HPDE6-E6E7 (cell line): ENCODE measurements around the gene CIAO2B.

ENCODE experiments used
- DNase-seq: peaks from one replicate; pipeline ENCODE4 v3.0.0; 2011; ENCODE audit warnings: missing footprints; ENCODE audit errors: extremely low spot score

CIAO2B gene

DNA sequence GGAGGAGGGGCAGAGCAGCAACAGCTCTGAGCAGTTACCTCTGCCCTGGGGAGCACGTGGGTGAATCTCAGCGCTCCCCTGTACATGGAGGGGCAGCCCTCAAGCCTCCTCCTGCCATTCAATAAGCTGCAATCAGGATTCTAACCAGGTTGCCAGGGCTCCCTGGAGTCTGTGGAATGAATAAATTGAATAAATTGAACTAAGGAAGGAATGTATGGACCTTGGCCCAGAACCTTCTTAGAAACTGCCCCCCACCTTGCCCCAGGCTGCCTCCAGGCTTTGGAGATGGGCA is 14.0 kb downstream of the CIAO2B start:
- DNase-seq: no peak

GRCh38 chr16:66919569-66920298 is 14.5 kb downstream of the CIAO2B start:
- no peak for DNase-seq

DNA sequence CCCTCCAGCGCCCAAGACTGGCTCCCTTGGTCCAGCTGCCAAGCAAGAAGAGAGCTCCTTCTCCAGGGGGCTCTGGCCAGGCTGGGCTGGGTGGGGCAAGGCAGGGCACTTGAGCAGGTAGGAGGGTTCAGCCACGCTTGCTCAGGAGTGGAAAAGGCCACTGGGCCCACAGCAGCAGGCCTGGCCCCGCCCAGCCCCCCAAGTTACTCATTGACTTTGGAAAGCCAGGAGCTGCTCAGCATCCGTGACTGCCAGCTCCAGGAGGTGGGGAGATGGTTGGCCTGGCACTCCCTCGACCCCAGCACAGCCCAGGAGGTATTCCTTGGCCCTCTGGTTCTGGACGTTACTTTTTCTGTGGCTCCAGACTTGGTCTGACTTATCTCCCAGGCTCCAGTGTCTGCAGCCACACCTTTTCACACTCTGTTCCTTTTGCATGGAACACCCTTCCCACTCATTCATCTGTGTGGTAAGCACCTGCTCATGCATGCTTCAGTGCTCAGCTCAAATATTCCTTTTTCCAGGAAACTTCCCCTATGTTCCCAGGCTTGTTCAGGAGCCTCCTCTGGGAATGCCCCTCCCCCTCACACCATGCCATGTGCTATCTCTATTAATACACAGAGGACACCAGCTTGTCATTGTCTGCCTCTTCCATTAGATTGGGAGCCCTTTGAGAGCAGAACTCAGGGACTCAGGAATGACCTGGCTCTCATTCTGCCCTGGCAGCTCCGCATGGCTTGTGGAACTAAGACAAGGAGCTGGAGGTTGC is 15.2 kb downstream of the CIAO2B start, which contains the start of gene CDH16:
TSS of gene CDH16 (minus strand) at position 83 of the 766 bp plus-strand sequence. CDS start 820 bp downstream, outside the sequence.
- DNase-seq: no peak

DNA sequence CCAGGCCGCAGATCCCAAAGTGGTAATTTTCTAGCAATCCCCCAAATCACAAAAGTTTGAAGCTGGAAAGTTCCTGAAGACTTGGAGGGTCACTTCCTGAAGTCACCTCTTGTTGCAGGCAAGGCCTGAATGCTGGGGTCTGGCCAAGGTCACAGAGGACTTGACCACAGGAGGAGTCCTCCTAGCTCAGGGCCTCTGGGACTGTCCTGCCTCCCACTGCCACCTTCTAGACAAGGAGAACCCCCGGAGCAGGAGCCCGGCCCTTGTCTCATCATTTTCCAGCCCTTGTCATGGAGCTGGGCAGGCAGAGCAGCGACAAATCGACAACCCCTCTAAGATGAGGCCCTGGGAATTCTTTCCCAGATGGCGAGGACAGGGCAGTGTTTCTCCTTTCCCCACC is 15.8 kb downstream of the CIAO2B start:
- no peak for DNase-seq

DNA sequence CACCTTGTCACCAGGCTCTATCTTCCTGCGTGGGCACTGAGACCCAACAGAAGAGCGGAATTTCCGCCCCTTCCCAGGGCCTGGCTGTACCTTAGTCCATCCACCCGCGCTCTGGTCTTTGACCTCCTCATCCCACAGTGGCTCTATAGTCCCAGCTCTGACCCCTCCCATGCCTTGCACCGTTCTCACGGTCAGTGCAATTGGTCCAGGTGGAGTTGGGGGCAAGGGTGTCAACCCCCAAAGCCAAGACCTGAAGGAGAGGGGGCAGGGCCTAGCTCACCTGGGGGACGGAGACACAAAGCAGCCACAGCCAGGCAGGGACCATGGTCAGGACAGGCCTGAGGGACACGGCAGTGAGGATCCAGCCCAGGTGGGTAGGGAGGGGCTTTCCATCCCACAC is 16.5 kb downstream of the CIAO2B start:
- DNase-seq: no peak

GRCh38 chr16:66916518-66916917 is 17.7 kb downstream of the CIAO2B start:
- no peak for DNase-seq

DNA sequence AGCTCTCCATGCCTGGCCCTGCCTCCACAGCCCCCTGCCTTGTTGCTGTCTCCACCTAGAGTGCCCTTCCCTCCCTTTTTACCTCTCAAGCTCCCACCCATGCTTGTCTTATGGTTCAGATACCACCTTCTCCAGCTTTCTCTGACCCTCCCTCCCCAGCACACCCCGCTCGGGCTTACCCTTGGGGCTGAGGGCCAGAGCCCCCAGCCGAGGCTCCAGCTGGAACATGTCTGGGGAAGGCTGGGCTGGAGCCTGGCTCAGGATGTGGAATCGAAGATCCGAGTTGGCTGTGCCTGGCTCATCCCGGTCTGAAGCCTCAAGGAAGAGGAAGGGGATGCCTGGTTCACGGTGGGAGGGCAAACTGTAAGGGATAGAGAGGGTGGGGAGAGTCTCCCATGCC is 19.2 kb downstream of the CIAO2B start:
- DNase-seq: no peak

DNA sequence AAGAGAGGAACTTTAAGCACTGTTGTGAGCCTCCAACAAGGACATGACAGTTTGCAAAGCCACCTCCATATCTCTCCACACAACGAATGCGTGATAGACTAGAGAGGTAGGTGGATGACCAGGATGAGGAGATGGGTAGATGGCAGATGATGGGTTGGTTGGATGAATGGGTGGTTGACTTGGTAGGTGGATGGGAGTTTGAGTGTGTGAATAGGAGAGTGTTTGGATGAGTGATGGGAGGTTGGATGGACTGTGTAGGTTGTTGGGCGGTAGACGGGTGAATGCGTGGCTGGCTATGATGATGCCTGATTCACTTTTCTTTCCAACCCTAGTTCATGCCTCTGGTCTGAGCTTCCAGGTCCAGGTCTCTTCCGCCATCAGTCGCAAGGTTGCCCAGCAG is 19.7 kb downstream of the CIAO2B start:
- DNase-seq: no peak

- DNase-seq: no peak
These were observed 20.5 kb downstream of the CIAO2B start for GRCh38 chr16:66913711-66914110.

DNA sequence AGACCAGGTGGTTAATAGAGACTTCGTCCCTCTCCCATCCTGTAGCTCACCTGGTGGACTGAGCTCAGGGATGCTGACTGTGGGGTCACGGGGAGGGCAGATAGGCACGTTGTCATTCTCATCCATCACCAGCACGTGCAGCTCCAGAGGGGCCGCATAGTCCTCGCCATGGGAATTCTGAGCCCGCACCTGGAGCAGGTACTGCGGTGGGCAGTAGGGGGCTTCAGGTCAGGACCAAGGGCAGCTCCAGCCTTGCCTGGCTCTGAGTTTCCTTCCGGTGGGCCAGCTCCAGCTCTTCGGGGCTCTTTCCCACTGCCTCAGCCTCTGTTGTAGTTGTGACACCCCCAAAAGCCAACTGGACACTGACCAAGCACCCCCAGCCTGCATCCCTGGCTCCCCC is 21.1 kb downstream of the CIAO2B start:
- DNase-seq: no peak

- DNase-seq: no peak
These were observed 22.4 kb downstream of the CIAO2B start for GRCh38 chr16:66911801-66912200.

DNA sequence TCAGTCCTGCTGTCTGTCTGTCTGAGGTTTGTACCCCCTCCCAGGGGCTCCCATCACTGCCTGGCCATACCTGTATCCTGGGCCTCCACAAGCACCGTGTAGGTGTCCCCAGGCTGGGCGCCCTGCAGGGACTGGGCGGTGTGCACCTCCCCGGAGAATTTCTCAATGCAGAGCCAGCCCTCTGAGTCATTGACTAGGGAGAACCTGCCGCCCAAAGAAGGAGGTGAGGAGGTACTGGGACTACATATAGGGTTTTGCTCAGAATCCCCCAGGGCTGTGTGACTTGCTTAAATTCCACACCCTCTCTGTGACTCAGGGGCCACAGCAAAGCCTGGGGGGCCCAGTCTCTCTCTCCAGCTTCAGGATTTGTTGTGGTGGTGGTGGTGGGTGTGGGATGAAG is 23.1 kb downstream of the CIAO2B start:
- DNase-seq: peak; percentile 79

DNA sequence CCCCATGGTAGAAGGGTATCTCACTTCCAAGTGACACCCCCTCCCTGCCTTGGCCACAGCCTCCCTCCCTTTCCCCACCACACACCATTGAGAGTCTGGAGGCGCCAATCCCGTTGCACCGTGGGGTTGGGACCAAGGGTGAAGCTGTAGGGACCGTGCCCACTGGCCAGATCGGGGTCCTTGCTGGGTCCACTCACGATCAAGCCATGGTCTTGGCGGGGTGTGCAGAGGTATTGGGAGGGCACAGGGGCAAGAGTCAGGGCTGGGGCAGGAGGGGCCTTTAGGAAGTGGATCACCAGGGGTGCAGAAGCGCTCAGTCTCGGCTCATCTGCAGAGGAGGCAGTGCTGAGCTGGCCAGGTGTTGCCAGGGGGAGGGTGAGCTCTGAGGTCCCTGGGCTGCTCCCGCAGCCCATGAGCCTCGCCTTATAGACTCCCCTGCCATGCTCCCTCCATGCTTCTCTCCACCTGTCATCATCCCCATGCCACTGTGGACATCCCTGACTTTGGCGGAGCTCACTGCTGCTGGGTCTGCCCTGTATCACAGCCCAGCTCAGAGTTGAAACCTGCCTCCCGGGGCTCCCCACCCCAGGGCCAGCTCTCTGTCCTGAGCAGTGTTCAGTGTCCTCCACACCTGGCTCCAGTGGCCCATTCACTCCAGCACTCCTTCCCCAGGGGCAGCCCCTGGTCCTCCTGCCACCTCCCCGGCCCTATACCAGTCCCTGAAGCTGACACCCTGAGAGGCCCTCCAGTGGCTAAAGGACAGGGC is 23.8 kb downstream of the CIAO2B start:
- DNase-seq: no peak

DNA sequence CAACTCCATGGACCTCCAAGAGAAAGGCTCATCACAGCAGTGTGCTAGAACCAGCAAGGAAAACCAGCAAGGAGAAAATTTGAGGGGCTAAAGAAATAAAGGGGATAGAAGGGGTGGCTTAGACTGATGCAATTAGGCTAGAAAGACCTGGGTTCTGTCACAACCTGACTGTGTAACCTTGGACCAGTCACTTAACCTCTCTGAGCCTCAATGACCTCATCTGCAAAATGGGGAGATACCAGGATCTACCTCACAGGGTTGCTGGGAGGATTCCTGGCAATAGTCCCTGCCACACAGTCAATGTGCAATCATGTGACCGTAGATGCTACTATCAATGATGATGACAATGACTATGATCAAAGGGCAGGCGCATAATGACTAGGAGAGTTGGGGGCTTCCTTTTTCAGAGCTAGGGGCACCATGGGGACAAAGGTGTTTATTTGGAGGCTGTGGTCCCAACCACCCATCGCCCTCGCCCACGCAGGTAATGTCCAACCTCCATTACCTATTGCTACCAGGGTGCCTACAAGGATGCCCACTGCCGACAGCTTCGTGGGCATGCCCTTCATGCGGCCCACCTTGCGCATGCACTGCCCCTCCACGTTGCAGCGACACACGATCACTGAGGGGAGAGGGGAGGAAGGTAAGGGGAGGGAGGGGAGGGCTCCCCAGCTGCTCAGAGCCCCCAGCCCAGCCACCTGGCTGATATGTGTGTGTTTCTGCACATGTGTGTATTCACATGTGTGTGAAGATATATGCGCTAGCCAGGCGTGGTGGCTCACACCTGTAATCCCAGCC is 25.2 kb downstream of the CIAO2B start:
- no peak for DNase-seq

DNA sequence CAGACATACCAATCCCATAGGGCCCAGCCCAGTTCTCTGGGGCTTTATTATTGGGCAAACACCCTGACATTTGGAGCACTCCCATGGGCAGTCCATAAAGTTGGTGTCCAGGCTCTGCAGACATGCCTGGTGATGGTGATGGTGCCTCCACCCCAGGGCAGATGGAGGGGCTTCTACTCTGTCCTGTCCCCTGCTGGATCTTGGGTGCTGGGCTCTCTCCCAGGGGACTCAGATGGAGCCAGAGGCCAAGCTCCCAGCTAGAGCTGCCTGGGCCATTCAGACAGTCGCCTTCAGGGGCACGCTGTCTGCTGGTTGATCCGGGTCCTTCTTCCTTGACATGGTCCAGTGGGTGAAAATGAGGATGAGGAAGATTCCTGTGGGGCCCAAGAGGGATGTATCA is 26.1 kb downstream of the CIAO2B start:
- no peak for DNase-seq

DNA sequence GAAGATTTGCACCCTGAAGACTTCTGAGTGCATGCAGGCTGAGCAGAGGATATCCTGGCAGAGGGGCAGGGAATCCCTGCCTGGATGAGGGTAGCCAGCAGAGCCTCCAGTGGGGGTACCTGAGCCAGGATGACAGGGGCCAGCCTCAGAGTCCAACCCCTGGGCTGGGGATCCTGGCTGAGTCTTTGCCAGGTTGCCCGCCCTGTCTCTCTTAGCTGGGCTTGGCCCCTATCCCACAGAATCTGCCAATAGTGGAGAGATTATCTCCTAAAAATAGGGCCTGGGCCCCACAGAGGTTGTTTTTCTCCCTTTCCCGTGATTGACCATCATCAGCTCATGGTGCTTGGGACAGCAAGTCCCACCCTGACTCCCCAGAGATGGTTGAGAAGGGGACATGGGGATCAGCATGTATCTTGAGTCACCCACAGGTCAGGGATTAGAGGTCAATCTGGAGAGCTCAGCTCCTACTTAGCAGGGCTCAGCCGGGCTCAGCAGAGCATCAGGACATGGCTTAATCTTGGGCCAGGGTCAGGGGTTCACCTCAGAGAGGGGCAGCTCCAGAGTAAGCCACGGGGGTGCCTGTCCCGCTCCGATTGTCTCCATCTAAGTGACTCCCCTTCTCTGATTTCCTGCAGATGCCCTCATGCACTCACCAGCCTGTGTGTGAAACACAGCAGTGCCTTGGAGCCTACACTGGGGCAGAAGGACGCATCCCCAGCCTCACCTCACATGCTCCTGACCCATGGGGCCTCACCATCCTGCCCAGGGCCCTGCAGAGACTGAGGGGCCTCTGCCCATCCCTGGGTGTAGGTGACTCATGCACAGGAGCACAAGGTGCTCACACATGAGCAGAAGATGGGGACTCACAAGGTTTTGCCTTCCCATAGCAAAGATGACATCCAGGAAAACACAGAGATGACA is 27.0 kb downstream of the CIAO2B start:
- DNase-seq: no peak

- DNase-seq: peak; percentile 69
These were observed 28.3 kb downstream of the CIAO2B start for GRCh38 chr16:66905633-66906539.

GRCh38 chr16:66904846-66905632 is 29.2 kb downstream of the CIAO2B start:
- no peak for DNase-seq

DNA sequence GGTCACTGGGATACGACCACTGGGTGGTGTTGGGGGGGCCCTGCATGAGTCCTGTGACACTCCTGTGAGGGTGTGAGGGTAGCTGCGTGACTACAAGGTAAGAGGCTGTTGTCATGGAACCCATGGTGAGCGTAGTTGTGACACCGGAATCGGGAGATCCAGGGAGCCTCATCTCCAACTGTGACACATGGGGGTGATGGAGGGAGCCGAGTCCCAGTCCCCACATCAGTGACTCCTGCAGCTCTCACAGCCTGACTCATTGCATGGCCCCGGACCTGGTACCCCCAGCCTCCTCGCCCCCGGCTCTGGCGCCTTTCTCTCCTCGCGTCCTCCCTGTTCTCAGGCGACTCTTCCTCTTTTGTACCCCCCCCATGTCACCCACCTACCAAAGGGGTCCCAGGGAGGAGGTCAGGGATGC is 29.8 kb downstream of the CIAO2B start:
- no peak for DNase-seq
